M059J (cell line): ENCODE data around the gene KLHL14. TPM values are rescaled to one million over a fixed set of nuclear protein-coding genes. Genes with fewer than 3 reads are reported as not detected.

Experiments
- DNase-seq: peaks from one replicate; pipeline ENCODE4 v3.0.0-alpha.2; 2012; ENCODE audit warnings: low read depth
- total RNA-seq: library from RNA; depleted of rRNA; stranded (reverse); fragments of >200 nt; shearing (Covaris generic); gene quantifications from 2 replicates; pipeline ENCODE4 v1.2.3, GENCODE V29; 2014

Gene KLHL14
- total RNA-seq, 1 experiment from 2014 or later: not detected

DNA sequence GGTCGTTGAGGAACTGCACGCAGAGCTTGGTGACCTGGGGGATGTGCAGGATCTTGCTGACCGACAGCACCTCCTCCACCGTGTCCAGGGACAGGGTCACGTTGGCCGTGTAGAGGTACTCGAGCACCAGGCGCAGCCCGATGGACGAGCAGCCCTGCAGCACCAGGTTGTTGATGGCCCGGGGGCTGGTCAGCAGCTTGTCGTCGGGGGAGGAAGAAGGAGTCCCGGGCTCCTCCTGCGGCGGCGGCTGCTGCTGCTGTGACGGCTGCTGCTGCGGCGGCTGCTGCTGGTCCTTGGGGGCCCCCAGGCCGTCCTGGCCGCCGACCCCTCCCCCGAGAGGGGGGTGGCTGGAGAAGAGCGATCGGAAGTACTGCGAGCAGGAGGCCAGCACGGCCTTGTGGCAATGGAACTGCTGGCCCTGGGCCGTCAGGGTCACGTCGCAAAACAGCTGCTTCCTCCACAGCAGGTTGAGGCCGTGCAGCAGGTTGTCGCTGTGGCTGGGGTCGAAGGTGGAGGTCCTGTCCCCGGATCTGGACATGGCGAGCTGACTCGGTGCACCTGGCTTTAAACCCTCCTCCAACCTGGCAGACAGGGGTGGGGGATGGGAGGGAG, 2.7 kb downstream of the KLHL14 start:
- DNase-seq: no peak

DNA sequence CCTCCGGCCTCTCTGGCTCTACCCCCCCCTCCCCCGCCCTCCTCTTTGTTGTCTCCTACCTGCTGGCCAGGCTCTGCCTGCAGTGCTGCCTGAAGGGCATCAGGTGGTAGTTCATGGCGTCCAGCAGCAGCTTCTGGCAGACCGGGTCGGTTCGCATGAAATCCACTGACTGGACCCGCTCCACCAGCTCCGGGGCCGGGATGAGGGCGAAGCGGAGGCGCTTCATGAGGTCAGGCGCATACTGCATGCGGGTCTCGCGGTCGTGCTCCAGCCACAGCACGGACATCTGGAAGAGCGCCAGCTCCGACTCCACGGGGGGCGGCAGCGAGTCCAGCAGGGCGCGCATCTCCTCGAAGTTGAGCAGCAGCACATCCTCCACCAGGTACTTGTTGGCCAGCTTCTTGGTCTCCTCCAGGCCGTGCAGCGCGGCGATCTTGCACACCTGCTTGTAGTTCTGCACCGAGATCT, 3.2 kb downstream of the KLHL14 start:
- no peak for DNase-seq

DNA sequence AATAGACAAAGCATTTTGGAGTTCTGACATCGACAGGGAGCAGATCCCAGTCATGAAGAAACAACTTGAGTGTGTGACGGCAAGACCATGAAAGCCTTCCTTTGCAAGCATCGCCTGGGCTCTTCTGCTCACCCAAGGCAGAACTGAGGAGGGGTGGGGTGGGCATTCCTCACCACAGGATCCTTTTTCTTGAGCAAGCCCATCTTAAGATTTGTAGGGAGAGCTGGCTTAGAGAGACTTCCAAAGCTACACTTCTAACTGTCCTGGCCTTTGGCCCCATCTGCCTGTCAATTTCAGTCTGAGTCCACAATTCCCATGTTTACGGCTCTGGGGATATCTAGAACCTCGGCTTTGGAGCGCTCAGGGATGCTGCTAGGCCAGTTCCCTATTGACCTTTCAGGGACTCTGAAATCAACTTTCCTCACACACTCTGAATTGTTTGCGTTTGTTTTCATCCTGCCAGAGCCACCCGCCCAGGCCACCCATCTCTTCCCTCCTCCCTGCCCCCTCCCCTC, 3.7 kb downstream of the KLHL14 start:
- no peak for DNase-seq

DNA sequence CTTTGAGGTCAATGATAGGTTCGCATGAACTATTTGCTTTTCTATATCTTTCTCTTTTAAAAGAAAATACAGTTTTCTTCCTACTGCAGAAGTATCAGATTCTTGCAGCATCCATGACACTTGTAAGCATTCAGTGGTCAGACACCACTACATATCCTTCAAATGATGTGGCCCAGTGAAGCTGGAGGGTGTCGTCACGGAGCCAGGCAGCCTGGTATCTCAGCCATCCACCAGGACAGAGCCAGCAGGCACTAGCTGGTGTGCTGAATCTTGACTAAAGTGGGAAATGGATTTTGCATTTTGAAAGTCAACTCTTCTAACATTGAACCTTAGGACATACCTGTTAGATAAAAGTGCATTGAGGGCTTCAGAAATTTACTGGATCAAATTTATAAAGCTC, 5.4 kb downstream of the KLHL14 start:
- no peak for DNase-seq

DNA sequence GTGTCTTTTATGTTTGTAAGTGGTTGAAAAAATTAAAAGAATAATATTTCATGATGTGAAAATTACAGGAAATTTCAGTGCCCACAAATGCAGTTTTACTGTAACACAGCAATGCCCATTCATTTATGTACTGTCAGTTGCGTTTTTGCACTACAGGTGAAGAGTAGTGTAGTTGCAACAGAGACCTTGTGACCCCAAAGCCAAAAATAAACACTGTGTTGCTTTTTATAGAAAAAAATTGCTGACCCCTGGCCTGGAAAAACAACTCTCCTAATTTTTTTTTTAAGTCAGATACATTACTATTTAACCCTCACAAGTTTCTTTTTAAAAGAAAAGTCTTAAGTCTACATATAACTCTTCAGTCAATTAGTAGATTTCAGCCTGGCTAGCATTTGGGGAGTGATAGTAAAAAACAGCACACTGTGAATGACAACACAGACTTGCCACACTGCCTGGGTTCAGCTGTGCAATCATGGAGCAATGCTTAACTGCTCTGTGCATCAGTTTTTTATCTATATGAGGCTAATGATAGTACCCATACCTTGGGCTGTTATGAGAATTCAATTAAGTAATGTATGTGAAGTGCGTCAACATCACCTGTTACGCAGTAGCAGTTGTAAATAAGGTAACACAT, 8.1 kb downstream of the KLHL14 start:
- no peak for DNase-seq

DNA sequence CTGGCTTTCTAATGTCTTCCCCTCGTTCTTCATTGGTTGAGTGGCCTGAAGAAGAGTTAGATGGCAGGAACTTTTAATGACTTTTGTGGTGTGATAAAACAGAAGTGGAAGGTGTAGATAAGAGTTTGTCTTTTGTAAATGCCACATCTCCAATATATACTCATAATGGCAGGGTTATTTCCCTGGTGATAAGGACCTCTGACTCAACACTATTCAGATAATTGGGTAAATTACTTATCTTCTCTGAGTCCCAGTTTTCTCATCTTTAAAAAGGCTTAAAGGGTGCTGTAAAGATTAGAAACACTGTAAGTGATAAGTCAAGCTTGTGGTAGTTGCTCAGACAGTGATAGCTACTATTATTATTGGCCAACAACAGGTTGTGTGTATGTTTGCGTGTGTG, 9.5 kb downstream of the KLHL14 start:
- DNase-seq: no peak

DNA sequence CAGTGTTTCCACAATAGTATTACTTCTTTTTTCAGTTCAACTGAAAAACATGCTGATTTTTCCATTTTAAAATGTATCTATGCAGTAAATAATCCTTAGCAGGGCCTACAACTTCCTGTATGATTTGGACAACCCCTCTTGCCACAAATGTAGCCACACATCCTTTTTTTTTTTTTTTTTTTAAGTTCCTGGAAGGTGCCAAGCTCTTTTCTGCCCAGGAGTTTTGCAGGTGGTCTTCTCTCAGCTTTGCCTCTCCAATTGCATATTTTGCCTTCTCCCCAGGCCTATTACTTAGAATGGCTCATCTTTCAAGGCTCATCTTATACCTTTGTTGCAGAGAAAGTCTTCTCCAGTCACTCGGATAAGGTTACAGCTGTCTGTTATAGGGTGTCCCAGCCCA, 11.6 kb downstream of the KLHL14 start:
- no peak for DNase-seq

DNA sequence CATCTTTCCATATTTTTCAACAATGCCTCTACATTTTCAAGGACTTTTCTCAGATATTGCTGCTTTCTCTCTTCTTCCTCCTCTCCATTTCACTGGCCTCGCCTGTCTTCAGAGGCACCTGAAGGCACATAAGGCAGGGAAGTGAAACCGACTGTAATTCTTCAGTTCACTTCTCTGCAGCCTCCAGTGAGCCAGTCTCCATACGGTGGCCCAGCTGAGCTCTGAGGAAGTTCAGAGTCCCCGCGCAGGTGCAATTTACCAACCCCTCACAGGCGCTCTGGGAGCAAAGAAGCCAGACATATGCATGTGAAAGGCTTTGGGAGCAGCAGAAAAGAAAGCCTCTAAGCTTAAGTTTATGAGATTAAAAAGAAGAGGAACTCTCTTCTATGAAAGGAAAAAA, 12.4 kb downstream of the KLHL14 start:
- no peak for DNase-seq

DNA sequence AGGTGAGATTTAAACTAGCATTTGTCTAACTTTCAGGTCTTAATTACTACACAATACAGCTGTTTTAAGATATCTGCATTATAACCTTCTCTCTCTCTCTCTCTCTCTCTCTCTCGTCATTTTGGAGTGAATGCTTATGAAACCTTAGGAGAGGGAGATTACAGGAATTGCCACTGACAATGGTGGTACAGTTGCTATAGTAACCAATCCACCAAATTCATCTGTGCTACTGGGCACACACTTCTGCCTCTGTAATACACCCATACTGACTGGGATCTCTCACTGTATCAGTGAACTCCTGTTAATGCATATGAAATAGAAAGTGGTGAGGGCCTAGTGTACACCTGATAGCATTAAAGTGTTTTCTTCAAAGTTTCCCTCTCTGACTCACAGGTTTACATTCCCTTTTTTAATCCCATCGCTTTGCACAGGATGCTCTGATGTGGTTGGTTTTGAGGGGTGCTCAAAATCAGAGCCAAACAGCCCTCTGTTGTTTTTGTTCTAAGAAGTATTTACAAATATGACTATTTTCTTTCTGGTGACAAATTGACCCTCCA, 13.1 kb downstream of the KLHL14 start:
- DNase-seq: no peak

DNA sequence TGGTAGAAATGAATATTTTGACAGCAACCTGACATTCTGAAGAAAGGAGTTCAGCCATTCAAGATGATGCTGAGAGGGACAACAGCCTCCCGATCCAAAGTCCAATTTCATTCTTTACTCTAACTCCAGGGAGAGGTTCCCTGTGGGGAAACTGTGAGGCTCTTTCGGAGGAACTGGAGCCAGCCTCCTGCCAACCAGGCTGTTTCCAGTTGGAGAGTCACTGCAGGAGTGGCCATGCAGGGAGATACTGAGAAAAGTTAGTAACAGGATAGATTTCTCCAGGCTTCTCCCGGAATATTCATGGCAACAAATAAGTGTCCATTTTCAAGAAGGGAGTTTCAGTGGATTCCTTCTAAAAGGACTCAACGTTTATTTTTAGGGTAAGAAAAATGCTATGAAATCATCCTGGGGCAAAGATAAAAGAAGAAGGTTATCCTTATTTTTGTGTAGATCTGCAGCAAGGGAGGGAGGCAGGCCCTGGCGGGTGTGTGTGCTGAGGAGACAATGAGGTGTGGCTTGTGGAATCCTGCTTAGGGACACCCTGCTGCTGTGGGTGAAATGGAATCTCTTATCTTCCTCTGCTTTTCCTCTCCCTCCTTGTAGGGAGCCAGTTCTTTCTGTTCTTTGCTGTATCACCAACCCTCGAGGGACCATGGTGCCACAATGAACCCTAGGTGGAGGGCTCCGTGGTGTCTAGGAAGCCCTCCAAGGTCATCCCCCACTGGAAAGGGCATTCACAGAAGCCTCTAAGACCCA, 18.1 kb downstream of the KLHL14 start:
- no peak for DNase-seq

DNA sequence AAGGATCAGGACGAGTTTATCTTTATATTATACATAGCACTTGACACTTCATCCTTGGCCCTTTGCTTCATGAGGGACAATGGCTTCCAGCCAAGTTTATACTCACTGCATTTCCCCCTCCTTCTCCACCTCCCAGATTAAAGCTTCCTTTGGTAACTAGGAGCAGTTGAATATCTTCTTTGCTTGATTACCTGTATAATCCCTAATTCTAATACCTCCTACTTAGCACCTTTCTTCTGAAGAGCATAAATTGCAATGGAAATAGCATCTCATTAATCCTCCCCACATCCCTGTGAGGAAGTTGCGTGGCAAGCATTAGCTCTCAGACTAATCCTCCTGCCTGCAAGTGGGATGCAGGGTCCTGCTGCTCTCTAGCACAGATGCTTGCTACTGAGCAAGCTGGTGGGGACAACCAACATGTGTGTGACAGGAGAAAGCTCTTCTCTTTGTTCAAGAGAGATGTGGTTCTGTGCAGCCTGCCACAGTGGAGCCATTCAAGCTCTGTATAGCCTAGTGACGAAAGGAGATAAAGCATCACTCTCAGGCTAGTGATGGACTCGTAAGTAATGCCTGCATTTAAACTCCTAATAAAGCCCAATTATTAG, 19.1 kb downstream of the KLHL14 start:
- no peak for DNase-seq

DNA sequence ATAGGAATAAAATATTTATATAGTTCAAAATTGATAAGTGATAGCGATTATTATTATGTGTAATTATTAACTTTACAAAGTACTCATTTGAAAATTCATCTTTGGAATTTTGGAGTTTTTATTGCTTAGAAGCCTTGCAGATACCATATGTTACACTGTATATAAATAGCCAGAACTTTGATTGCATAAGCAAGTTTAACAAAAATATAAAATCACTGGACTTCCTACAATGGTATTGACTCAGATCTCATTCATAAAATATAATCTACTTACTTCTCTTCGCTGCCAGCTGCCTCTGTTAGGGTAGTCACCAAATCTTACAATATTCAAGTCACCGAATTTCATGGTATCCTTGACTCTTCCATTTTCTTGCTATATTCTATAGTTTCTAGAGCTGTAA, 22.5 kb downstream of the KLHL14 start:
- DNase-seq: no peak

DNA sequence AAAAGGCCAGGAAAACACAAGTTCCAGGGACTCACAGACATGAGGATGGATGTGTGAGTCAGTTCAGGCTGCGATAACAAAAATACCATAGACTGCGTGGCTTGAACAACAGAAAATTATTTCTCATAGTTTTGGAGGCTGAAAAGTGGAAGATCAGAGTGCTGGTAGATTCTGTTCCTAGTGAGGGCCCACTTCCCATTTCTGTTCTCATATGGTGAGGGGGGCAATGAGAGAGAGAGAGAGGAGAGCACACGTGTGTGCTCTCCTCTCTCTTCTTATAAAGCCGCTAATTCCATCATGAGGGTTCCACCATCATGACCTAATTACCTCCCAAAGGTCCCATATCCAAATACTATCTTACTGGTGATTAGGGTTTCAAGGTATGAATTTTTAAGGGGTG, 23.0 kb downstream of the KLHL14 start:
- DNase-seq: no peak

DNA sequence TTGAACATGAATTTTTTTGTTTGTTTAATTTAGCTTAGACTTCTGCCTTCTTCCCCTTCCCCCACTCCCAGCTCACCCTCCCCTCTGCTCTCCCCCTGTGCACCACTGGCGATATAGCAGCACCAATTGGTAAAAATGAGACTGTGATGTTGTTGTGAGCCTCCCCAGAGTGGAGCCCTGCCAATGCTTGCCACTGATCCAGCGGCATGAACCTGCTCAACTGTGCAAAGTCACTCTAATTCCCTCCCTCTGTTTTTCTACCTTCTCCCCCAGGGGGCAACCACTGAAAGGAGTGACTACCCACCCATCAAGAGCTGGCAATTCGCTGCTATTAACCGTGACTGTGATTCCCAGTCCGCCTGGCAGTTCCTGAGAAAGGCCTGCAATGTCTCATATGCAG, 30.2 kb downstream of the KLHL14 start:
- no peak for DNase-seq

DNA sequence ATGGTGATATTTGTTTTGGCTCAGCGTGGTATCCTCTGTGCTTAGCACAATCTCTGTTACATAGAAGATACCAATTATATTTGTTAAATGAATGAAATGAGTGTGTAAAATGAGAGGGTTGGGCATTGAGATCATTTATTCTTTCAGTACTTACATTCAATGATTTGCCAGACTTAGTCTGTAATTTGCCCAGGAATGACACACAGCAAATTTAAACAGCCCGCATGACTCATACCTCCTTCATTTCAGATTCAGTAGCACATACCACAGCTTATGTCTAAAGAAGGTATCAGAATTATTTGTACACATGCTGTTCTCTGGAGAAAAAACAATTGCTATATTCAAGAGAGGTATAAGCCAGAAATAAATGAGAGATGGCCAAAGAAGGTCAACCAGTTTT, 37.0 kb downstream of the KLHL14 start:
- DNase-seq: peak; percentile 5

DNA sequence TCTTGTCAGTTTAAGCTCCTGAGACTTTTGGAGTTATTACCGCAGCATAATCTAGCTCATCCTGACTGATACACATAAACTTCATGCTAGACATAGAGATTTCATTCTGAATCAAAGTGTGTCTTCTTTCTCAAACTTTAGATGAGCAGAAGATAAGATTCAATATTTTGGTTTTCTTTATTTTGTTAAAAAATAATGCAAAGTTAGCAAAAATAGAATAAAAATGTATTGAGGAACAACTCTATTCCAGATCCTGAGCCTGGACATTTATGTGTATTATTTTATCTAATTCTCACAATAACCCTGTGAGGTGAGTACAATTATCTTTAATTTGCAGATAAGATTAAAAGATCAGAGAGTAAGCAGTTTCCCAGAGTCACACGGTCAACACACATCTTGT, 38.4 kb downstream of the KLHL14 start:
- no peak for DNase-seq

DNA sequence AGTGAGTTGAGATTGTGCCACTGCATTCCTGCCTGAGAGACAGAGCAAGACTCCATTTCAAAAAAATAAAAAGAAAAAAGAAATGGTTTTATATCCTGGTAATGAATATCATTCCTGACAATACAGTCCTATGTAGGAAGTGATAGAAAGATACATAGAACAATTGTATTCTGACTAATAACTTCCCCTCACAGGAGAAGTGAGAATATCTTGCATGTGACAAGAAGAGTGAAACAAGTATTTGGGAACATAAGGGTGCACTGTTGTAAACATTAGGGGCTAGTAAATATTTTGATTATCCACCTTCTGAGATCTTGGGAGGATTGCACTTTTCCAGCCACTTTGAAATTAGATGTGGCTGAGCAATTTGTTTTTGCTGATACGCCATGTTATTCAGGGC, 40.7 kb downstream of the KLHL14 start:
- no peak for DNase-seq

DNA sequence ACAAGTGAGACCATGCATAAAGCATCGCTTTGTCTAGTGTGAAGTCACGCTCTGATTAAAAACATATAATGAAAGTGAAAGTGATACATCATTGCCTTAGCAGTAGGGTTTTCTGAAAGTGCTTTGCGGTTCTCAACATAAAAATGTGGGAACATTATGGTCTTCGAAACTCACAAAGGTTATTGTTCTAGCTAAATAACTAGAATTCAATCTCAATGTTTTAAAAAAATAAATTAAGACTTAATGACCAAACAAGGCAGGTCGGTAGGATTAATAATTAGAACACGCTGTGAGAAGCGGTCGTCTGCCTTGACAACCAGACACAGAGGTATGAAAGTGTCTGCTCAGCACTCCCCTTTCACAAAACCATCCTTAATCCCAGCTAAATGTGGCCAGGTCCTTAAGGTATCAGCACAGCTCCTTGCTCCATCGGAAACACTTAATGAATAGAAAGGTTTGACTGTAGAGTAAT, 42.2 kb downstream of the KLHL14 start:
- peak; percentile 8 for DNase-seq

DNA sequence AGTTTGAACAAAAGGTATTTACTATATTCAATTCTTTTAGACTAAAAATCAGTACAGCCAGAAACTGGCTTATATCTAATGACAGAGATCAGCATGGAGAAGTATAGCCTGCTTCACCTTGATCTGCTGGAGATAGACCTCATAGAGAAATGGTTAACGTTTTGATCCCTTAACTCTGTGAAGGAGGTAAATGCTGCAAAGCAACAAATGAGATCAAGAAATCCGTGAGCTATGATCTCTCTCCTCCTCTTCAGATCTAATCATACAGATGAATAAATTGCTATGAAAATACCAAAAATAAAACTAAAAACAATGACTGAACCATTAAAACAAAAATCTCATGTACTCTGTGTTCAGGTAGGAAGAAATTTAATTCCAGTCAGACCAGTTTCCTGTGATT, 42.8 kb downstream of the KLHL14 start:
- DNase-seq: no peak

DNA sequence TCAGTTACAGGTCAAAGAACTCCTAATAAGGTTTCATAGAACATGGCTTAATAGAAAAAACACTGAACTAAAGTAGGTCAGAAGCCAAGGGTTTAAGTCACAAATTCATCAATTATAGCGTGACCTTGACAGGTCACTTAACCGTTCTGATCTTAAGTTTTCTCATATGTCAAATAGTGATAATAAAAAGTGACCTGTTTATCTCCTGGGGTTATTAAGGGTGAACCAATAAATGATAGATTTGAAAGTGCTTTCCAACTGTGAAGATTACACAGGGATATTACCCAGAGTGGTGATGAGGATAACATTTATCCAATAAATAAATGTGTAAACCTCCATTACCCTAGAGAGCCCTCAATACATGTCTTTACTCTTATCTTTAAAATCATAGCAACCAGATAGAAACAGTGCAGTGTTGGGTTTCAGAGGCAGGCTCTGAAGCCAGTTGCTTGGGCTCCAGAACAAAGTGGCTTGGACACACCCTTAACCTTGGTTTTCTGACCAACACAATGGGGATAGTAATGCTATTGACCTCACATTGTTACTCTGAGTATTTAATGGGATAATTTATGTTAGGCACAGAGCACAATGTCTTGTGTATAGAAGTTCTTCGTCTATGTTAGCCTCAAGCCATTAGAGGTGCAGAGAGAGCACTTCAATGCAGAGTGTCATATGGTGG, 48.6 kb downstream of the KLHL14 start:
- no peak for DNase-seq

DNA sequence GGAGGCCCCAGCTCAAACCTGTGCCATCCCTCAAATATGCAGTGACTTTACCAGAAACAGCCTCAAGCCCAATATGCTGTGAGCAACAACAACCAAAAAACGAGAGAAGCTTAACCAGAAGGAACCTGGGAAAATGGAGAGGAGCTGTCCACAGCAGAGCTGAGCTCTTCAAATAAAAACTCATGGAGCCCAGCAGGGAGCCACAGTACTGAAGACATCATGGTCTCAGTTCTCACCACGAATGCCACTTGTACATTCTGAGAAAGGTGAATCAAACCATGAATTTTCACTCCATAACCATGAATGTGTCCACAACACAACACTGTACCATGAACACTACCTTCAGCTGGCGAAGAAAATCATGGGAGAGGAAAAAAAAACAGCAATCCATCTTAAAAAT, 50.5 kb downstream of the KLHL14 start:
- no peak for DNase-seq

DNA sequence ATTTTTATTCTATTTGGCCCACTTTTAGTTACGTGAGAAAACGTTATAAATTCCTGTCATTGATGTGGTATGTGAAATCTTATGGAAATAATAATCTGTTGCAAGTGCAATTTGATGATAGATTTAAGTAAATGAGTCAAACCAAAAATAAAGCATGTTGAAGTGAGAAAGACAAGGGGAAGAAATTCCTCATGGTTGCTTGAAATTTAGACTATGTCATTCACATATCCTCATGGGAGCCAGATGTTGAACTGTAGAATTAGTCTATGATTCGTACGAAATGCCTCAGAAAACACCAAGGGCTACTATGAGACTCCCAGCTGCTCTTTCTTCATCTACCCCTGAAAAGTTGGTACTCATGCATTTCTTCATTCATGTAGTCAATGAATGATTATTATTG, 55.7 kb downstream of the KLHL14 start:
- DNase-seq: no peak
